ENCODE measurements around the gene DGAT2.

GRCh38 chr11:75762158-75762557 lies 6.4 kb upstream of the DGAT2 start:
- TF ChIP-seq, protein P1, sequence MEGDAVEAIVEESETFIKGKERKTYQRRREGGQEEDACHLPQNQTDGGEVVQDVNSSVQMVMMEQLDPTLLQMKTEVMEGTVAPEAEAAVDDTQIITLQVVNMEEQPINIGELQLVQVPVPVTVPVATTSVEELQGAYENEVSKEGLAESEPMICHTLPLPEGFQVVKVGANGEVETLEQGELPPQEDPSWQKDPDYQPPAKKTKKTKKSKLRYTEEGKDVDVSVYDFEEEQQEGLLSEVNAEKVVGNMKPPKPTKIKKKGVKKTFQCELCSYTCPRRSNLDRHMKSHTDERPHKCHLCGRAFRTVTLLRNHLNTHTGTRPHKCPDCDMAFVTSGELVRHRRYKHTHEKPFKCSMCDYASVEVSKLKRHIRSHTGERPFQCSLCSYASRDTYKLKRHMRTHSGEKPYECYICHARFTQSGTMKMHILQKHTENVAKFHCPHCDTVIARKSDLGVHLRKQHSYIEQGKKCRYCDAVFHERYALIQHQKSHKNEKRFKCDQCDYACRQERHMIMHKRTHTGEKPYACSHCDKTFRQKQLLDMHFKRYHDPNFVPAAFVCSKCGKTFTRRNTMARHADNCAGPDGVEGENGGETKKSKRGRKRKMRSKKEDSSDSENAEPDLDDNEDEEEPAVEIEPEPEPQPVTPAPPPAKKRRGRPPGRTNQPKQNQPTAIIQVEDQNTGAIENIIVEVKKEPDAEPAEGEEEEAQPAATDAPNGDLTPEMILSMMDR (IDR thresholded peaks at IDR 0.05; ENCODE audit: insufficient read depth, low read length, poor library complexity, severe bottlenecking) = no peak
- TF ChIP-seq EZH2phosphoT487 (conservative IDR thresholded peaks at IDR 0.05; ENCODE audit: low read length) = no peak

Data from SU-DHL-6 (cell line).